SK-N-DZ (cell line): ENCODE results near the gene SEC14L5. TPM values are rescaled to one million over a fixed set of nuclear protein-coding genes. Genes with fewer than 3 reads are reported as not detected.

ENCODE experiments used
- DNase-seq: peaks from one replicate; pipeline ENCODE4 v3.0.0-alpha.2; 2015; ENCODE audit warnings: low spot score
- polyA plus RNA-seq, 2 experiments: library from polyadenylated mRNA; depleted of rRNA; stranded (reverse); fragments of >200 nt; gene quantifications; 2 replicates each; pipeline ENCODE4 v1.2.3, GENCODE V29; 2014

The SEC14L5 gene
- polyA plus RNA-seq (2014; cell fraction: cytosol; rRNA removed) = 0.03 TPM in 2 replicates
- not detected in 2 replicates for polyA plus RNA-seq (2014; cell fraction: nucleus; rRNA removed)

DNA sequence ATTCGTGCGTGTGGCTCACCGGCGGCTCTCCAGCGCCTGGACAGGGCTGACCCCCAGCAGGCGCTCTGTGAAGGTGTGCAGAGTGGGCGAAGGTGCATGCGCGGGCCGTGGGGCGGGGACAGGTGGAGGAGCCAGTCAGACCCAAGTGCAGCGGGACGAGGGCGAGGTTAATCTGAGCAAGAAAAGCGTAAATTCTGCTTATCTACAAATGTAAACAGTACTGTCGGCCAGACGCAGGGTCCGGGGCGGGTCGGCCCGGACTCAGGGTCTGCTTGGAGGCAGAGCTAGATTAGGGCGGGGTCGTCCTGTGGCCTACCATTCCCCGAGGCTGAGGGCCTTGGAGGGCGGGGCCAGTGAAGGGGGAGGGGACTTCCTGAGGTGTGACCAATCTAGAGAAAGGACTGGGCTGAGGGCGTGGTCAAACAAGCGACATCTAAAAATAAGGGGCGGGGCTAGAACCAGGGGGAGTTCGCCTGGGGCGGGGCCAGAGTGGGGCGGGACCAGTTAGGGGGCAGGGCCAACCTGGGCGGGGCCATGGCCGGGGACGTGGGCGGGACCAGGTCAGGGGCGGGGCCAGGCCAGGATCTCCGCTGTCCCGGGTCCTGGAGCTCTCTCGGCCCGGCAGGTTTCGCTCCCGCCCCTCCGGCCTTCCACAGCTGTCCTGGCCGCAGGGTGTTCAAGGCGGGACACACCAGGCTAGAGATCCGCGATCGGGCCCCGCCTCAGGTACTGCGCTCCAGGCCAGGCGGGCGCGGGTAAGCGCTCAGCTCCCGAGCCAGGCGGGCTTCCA lies at the start of gene SEC14L5:
Gene SEC14L5, plus strand, starts transcription at position 611 of the 790 bp plus-strand sequence. CDS start 994 bp downstream, outside the sequence.
- peak; percentile 97 for DNase-seq

DNA sequence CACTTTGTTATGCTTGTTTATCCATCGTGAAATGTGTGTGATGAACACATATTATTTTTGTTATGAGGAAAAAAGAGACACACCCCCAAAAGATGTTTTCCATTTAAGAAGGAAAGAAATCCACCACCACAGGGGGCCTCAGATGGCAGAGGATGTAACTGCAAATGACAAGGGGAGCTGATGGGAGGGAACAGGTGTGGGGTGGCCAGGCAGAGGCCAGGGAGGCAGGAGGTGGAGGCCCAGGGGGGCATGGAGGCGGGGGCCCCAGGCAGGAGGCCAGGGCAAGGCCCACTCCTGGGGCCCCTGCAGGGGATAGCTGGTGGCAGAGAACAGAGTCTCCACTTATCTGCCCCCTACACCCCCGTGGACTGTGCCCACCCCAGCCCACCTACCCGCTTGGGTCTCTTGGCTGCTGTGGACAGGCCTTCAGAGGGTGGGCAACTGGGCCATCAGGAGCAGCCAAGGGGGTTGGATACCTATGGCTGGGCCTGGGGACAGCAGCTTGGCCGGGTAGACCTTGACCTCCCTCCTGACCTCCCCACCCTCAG lies 49.2 kb upstream of the SEC14L5 start:
- no peak for DNase-seq

DNA sequence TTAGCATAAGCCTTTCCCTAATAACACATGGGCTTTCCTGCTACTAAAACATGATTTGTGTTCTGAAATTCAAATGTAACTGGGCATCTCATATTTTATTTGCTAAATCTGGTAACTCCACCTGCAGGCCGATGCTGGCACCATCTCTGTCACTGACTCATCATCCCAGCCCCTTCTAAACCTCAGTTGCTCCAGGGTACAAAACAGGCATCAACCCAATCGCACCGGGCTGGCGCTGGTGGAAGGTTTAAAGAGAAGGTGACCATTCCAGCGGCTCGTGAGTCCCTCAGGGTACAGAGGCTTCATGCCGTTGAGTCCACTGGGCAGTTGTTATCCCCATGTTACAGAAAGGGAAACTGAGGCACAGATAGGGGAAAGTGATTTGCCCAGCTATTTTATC lies 48.3 kb upstream of the SEC14L5 start:
- no peak for DNase-seq

DNA sequence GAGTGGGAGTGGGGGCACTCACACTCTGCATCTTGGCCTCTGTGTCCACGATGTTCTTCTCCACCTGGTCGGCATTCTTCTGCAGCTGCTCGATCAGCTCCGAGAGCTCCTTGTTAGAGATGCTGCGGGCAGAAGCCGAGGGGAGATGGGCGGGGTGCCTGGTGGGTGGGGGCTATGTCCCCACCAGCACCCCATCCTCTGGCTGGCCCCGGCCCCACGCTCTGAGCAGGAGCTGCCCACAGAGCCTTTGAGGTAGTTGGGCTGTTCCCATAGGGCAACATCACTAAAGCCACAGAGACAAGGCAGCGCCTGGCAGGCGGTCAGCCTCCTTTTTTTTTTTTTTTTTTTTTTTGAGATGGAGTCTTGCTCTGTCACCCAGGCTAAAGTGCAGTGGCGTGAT lies 47.3 kb upstream of the SEC14L5 start:
- DNase-seq = no peak

DNA sequence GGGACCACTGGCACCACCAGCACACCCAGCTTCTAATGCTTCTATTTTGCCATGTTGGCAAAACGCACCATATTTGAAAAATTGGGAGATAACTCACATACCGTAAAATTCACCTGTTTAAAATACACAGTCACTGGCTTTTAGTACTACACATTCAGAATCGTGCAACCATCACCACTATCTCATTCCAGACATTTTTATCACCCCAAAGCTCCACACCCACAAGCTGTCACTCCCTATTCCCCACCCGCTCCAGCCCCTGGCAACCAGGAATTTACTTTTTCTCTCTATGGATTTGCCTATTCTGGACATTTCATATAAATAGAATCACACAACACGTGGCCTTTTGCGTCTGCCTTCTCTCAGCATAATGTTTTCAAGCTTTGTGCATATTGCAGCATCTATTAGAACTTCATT lies 46.2 kb upstream of the SEC14L5 start:
- no peak for DNase-seq

DNA sequence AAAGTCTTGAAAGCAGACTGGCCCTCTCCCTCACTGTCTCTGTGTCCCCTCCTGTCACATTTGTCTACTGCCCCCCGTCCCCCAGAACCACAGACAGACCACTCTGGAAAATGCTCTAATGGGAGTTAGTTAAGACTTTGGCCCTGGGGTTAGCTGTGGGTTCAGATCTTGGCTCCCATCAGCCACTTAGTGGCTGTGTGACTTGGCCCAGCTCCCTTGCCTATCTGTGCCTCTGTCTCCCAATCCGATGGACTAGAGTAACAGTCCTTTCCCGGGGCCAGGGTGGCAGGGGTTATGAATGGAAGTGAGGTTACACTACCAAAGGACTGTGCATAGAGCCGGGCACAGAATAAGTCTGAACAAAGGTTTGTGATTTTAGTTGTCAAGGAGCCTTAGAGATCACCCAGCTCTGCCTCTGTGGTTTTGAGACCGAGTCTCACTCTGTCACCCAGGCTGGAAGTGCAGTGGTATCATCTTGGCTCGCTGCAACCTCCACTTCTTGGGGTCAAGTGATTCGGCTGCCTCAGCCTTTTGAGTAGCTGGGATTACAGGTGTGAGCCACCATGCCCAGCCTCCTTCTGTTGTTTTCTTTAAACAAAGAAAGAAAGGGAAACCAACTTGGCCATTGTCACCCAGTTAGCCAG lies 44.9 kb upstream of the SEC14L5 start:
- DNase-seq = no peak

DNA sequence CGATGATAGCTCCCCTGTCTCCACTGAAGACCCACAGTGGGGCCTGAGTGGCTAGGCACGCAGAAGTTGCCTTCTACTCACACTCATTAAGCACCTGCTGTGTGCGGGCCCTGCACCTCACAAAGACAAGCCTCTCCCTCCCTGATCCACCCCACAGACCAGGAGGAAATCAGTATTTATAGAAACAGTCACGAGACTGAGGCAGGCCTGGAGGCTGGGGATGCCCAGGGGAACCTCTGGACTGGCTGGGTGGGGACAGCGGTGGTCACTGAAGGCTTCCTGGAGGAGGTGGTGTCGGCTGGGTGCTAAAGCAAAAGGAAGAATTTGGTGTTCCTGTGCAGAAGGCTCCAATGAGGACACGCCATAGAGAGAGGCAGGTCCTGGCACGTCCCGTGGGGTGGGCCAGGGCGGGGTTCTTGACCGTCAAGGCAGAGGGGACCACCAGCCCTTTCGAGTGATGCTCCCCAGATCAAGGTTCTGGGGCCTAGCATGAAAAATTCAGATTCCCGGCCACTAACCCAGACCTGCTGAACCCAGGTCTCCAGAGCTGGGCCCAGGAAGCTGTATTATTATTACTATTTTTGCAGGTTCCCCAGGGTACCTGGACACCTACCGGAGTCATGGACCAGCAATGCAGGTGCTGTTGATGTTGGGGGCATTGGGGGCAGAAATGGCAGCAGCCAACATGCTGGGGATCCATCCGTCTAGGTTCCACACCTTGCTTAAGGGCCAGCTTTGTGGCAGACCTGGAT lies 44.2 kb upstream of the SEC14L5 start:
- no peak for DNase-seq

DNA sequence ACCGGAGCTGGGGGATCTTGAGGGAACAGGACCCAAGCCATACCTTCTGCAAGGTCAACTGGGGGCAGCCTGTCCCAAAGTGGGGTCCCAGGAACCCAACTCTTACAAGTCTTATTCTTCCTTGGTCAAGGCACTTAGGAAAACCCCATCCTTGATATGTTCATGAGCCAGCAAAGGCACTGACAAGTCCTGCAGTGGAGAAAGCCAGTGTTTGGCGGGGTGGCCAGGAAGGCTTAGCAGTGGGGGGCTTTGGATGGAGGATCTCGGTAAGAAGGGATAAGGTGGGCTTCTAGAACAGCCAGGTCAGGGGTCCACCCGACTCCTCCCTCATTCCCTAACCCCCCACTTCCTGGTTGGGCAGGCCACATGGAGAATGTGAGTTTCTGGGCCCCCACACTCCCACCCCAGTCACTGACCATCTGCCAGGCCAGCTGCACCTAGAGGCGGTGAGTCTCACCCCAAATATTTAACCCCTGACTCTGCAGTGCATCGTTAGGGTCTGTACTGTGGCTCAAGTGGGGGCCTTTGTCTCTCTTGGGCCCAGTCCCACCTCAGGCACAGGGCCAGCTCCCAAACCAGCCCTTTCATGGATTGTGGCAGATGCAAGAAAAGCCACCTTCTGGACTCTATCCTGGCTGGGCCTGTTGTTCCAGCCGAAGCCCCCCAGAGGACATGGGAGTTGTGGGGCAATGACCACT lies 43.5 kb upstream of the SEC14L5 start:
- DNase-seq = no peak

DNA sequence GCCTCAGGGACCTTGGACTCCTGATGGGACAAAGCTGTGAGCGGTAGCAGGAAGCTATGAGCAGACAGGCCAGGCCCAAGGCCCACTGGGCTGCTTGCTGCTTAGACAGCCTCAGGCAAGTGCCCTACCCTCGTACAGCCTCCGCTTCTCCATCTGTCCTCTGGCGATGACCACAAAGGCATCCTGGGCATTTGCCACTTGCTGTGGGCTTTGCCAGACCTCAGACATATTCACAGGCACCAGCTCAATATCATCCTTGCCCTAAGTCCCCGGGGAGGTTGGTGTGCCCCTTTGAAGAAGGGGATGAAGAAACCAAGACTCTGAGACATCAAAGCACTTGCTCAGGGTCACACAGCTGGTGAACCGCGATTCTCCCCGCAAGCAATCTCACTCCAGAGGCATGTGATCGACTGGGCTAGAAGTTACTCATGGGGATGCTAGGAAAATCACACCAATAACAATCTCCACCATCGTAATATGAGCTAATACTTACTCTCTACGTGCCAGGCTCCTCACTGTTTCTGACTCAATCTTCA lies 42.8 kb upstream of the SEC14L5 start:
- DNase-seq = no peak

DNA sequence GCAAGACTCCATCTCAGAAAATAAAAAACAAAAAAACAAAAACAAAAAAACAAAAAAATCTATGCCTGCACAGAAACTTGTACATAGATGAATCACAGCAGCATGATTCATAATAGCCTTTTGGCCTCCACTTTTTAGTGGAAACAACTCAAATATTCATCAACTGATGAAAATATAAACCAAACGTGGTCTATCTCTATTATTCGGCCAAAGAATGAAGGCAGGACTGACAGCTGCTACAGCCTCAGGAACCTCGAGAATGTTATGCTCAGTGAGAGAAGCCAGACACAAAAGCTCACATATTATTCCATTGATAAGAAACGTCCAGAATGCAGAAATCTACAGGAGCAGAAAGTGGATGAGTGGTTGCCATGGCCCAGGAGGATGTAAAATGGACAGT lies 41.0 kb upstream of the SEC14L5 start:
- DNase-seq = no peak

DNA sequence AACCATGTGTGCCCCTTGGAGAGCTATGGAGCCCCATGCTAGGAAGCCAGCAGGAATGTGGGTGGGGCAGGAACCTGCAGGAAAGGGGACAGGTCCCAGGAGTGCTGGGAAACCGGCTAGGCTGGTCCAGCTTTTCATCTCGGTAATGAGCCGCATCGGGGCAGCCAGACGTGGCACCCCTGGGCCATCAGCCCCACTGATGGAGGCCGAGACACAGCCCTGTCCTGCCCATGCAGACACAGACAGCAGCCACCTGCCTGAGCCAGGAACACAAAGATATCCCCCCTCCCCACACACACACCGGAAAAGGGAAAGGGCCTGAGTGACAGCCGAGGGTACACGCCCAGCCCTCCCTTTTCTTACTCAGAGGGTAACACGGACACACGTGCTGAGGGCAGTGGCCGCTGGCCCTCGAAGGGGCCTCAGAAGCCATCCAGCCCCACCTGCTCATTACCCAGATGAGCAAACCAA lies 39.3 kb upstream of the SEC14L5 start:
- no peak for DNase-seq

DNA sequence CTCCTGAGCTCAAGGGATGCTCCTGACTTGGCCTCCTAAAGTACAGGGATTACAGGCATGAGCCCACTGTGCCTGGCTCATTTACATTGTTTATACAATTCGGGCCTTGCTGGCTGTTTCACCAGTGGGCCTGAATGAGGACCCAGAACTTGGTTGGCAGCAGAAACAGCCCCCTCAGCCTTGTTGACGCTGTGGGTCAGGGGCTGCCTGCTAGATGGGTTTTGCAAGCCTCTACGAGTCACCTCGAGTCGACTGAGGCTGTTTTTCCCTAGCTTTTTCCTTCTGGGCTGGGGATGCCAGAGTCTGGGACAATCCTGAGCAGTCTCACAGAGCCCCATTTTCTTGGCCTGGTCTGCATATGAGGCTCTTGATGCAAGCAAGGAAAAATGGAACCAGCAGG lies 37.3 kb upstream of the SEC14L5 start:
- no peak for DNase-seq

DNA sequence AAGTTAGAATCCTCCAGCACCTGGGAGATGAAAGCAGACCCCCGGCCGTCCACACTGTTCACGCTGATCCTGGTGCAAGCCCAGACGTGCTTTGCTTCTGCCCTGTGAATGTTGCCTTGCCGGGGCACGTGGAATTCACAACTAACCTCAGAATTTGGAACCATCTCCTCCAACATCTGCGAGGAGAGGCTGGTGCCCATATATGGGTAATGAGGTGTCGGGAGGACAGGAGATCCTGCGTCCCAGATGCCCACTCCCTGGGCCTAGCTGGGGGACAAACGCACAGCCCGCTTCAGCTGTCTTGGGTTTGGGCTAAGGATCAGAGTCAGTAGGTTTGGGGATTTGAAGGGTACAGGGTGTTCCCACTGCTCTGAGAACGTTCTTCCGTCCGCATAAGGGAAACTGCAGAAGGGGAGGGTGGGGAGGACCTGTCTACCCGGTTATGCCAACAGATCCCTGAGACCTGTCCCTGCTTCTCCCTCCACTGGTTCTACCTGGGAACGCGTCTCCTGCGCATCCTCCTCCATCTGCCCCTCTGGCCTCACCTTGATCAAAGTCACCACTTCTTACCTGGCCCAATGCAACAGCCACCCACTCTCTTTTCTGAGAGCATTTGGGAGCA lies 35.3 kb upstream of the SEC14L5 start:
- DNase-seq = no peak

DNA sequence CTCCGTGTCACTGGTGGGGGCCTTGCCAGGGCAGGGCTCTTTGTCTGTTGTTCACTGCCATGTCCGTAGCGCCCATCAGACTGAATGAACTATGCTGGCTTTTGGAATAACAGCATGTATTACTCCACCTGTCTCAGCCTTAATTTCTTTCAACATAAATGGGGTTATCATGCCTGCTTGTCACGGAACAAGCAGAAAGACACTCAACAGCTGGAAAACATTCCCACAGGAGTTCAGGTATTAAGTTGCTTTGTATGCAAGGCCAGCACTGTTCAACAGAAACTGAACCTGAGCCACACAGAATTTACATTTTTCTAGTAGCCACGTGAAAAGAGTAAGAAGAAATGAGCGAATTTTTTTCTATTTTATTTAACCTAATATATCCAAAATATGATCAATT lies 34.3 kb upstream of the SEC14L5 start:
- DNase-seq = no peak

DNA sequence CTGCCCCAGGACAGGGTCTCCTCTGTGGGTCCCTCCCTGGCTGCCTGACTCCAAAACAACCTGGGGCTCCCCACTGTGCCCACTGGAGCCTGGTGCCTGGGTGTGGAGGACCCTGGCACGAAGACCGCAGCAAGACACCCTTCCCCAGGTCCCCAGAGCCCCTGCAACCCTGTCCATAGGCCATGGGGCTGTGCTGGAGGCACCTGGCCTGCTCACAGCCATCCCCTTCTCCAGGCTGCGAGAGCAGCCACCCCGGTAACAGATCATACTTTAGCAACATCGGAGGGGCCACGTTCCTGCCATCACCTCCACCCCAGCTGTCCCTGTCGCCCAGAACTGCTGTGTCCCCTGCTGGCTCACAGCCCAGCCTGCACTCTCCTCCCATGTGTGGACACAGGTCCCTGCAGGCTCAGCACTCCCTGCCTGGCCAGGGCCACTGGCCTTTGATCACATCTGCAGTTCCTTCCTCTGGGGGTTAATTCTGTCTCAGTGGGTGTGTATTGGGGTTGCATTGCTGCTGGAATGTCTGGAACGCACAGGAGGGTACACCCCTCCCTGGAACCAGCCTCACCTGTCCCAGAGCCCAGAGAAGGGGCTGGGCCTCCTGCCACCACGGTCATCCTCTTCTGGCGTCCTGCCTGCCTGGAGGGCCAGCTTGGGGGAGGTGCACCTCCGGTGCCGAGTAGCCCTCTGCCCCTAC lies 33.4 kb upstream of the SEC14L5 start:
- no peak for DNase-seq

DNA sequence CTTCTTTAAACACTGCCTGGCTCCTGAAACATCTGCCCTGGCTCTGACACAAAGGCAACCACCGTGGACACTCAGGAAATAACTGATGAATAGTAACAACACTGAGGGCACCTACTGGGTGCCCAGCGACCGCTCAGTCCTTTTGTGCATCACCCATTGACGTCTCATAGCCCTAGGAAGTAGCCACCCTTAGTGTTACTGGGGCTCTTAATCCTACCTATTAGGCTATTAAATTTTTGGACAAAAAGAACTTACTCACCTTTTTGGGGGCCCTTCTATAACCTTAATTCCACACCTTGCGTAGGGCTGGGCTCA lies 32.9 kb upstream of the SEC14L5 start:
- DNase-seq = no peak

DNA sequence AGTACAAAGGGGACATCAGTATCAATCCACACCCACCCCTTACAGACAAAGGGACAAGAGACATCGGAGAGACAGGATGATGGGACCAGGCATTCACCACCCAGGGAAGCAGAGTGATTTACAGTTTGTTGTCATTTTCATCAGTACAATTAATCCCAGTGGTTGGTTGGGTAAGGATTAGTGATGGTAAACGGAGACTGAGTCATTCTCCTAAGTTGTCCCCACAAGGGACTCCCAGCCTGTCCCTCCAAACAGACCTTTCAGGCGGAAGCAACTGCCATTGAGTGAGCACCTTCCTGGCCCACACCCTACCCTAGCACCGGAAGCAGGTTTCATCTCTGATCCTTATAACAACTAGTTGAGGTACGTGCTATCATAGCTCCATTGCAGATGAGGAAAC lies 32.3 kb upstream of the SEC14L5 start:
- no peak for DNase-seq

DNA sequence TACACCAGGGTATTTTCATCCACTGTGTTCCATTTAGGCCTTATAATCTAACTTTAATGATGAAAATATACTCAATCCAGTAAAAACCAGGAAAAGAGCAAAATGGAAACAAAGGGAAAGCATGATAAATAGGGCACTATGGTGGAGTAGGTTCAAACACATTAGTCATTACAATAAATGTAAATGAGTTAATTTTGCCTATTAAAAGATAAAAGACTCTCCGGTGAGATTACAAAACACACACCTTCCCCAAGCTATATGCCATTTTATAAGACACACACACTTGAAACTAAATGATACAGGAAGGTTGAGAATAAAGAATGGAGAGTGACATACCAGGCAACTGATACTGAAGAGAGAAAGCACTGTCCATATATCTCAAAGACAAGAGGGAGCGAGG lies 31.2 kb upstream of the SEC14L5 start:
- no peak for DNase-seq

DNA sequence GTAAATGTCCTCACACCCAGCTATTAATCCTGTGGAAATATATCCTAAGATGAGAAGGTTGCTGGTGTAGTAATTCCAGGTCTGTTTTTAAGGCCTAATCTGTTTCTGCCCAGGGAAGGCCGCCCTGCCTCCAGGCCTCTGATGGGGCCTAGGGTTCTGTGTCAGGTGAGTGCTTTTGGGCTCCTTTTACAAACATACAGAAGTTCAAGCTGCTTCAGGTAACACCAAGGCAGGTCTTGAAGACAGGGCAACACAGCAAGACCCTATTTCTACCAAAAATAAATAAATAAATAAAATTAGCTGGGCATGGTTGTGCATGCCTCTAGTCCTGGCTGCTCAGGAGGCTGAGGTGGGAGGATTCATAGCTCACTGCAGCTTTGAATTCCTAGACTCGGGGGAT lies 30.5 kb upstream of the SEC14L5 start:
- DNase-seq = no peak

DNA sequence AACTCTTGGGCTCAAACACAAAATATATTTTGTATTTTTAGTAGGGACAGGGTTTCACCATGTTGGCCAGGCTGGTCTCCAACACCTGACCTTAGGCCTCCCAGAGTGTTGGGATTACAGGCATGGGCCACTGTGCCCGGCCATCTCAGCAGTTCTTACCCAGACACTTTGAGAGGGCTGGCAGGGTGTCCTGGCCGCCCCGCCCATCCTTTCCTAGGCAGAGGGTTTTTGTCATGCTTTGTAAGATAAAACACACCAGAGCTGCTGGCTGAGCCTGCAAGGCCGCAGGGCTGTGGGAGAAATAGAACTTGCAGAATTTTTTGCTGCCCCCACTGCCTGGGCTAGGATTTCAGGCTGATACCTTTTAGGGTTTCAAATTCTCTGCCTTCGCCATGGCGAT lies 29.9 kb upstream of the SEC14L5 start:
- DNase-seq = no peak
